ENCODE data around the gene TRPM1.

GRCh38 chr15:31012455-31012854 lies 89.1 kb downstream of the TRPM1 start:
- no peak for TF ChIP-seq POLR2A (IDR thresholded peaks at IDR 0.05; ENCODE audit: low read length)
- TF ChIP-seq GATA1 (IDR thresholded peaks at IDR 0.05; ENCODE audit: low read depth, low read length), result no peak

Measured in erythroblast (primary cell).